T-helper 2 cell (primary cell): ENCODE measurements around the gene TEKT2.

ENCODE experiments used
- DNase-seq, 5 experiments: peaks; one replicate each; pipeline versions ENCODE4 v3.0.0 to v3.0.0-alpha.2; 2012 to 2022

TEKT2 gene

GRCh38 chr1:36132029-36132428, 48.1 kb downstream of the TEKT2 start:
- DNase-seq, result no peak

- no peak for DNase-seq
These were observed 49.6 kb downstream of the TEKT2 start for GRCh38 chr1:36133484-36133883.

DNA sequence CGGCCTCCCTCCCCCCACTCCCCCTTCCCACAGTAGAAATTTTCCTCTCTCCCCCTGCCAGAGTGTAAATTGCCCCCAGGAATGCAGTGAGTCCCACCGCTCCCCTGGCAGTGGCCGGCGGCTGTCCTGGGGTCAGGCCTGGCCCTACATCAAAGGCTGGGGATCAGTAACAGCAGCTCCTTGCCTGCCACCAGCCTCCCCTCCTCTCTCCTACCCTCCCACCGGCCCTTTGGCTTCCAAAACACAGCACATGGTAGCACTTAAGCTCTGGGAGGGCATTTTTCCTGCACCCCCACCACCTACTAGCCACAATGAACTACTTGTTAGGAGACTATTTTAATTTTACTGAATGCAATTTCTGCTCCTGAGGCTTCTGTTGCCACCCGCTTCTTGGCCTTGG, 50.1 kb downstream of the TEKT2 start:
- DNase-seq, result no peak

GRCh38 chr1:36134505-36135329, 50.8 kb downstream of the TEKT2 start:
- no peak for DNase-seq

DNA sequence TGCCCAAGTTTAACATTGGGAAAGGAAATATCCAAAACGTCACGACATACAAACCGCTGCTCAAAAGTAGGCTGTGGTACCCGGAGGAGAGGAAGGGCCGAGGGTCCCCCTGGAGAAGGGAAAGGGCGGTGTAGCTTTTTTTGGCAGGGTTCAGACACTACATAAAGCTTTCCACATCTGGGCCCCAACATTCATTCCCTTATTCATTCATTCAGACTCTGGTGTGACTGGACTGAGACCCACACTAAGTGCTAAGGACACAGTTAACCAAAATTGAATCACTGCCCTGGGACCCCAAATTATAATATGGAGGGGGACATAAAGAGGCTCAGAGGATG, 51.4 kb downstream of the TEKT2 start:
- no peak for DNase-seq

- no peak for DNase-seq
These were observed 51.9 kb downstream of the TEKT2 start for GRCh38 chr1:36135796-36136195.

GRCh38 chr1:36136535-36136934, 52.6 kb downstream of the TEKT2 start:
- no peak for DNase-seq

DNA sequence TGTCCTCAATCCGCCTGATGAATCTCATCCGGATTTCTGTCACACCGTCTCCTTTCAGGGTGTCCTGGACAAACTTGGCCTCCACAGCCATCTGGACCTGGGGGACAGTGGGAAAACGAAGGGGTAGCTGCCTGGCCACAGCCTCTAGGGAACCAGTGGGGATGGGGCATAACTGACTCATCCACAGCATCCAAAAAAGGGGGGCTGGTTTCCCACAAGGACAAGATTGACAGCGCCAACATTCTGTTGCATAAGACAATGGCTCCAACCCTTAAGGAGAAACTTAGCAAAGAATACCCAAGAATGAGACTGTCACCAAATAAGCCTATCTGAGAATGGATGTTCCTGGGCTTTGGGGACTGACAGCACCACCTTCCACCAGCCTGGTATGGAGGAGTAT, 53.3 kb downstream of the TEKT2 start:
- no peak for DNase-seq

DNA sequence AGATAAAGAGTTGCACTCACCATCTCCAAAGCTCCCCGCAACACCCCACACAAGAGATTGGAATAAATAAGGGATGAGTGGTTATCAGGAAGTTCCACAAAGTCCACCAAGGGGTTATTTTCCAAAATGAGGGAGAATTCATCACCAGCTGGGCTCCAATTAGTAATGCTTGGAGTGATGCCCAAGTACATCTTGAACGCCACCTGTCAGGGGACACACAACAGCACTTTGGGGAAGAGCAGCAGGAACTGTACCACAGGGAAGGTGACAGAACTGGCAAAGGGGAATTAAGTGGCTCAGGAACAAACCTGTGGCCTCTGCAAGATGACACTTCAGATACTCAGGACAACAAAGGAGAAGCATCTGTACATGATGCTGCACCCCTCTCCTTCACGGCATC, 53.9 kb downstream of the TEKT2 start:
- DNase-seq, result no peak
